IMR-90 (cell line): ENCODE data around the gene CYP2F1.

Experiments used
- BHLHE40 ChIP-seq: fragments of 150-350 bp; IDR thresholded peaks from 2 replicates; pipeline ENCODE4 v1.6.1; 2016; ENCODE audit warnings: mild to moderate bottlenecking, low read depth, low read length
- CTCF ChIP-seq: conservative IDR thresholded peaks from 2 replicates; pipeline ENCODE4 v1.5.1; 2012; ENCODE audit warnings: mild to moderate bottlenecking, low read depth, low read length, improper control_type of control experiment
- ELK1 ChIP-seq: fragments of 150-350 bp; IDR thresholded peaks from 2 replicates; pipeline ENCODE4 v1.6.1; 2016; ENCODE audit warnings: low read depth, mild to moderate bottlenecking, low read length, moderate library complexity, borderline replicate concordance
- MAZ ChIP-seq: IDR thresholded peaks from 2 replicates; pipeline ENCODE4 v1.6.1; 2012; ENCODE audit warnings: low read depth, mild to moderate bottlenecking, low read length, improper control_type of control experiment, moderate library complexity, borderline replicate concordance
- POLR2A ChIP-seq: IDR thresholded peaks from 2 replicates; pipeline ENCODE4 v1.6.1; 2012; ENCODE audit warnings: mild to moderate bottlenecking, low read depth, low read length
- RAD21 ChIP-seq: IDR thresholded peaks from 2 replicates; pipeline ENCODE4 v1.6.1; 2012; ENCODE audit warnings: low read length, improper control_type of control experiment

DNA sequence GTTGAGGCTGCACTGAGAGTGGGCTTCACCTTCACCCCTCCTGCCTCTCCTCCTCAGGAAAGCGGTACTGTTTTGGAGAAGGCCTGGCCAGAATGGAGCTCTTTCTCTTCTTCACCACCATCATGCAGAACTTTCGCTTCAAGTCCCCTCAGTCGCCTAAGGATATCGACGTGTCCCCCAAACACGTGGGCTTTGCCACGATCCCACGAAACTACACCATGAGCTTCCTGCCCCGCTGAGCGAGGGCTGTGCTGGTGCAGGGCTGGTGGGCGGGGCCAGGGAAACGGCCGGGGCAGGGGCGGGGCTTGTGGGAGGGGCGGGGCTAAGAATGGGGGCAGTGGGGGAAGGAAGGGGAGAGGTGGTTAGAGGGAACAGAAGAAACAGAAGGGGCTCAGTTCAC, 18.5 kb upstream of the CYP2F1 start:
- TF ChIP-seq CTCF (no peak), RAD21 (no peak), MAZ (no peak), ELK1 (no peak), POLR2A (no peak), BHLHE40 (no peak)
